Endothelial cell of umbilical vein (primary cell): Measurements from ENCODE around the gene CDK6. TPM values are rescaled to one million over a fixed set of nuclear protein-coding genes. Genes with fewer than 3 reads are reported as not detected.

Experiments
- BruUV-seq: library from RNA; stranded (reverse); fragments of 400-500 nt; replicated peaks from 2 replicates; lab custom pipeline; 2021; lab: Mats Ljungman, UMichigan
- CTCF ChIA-PET: fragments of 300-600, 350-600 bp; sonication (Branson Sonifier 250); formaldehyde crosslinking; loops from one replicate; lab custom pipeline; 2021; ENCODE audit warnings: antibody characterized with exemption, inconsistent platforms; lab: Charles Lee
- POLR2A ChIA-PET: fragments of 300-600, 350-600 bp; sonication (Branson Sonifier 250); formaldehyde crosslinking; loops from one replicate; lab custom pipeline; 2021; ENCODE audit warnings: antibody characterized with exemption, inconsistent platforms; lab: Charles Lee
- DNase-seq: peaks from one replicate; pipeline ENCODE4 v3.0.0-alpha.2; 2011; ENCODE audit warnings: low read depth, low spot score
- FAIRE-seq: peaks from 2 replicates; lab custom pipeline; 2011; peaks lifted over from hg19 to GRCh38; lab: Jason Lieb, UNC
- H2AFZ ChIP-seq: 2 replicates; pipeline ENCODE4 v1.6.0; 2012; ENCODE audit warnings: low read depth, low read length, control low read depth, inconsistent platforms
- H3K27ac ChIP-seq: 2 replicates; pipeline ENCODE4 v1.5.1; 2011; ENCODE audit warnings: low read depth, mild to moderate bottlenecking, control low read depth, low read length, moderate library complexity; ENCODE audit not compliant: insufficient read depth
- H3K27me3 ChIP-seq, 2 experiments: 2 replicates each; pipeline versions ENCODE4 v1.6.0 to v1.6.1; 2011; ENCODE audit warnings: low read length in 2 of 2, mixed read lengths in 1 of 2; ENCODE audit not compliant: control insufficient read depth in 2 of 2, insufficient read depth in 2 of 2
- H3K36me3 ChIP-seq, 2 experiments: 2 replicates in 1 of 2; 3 replicates in 1 of 2; pipeline ENCODE4 v1.5.1; 2011; ENCODE audit warnings: low read length in 2 of 2, mild to moderate bottlenecking in 1 of 2, moderate library complexity in 1 of 2; ENCODE audit not compliant: control insufficient read depth in 2 of 2, insufficient read depth in 2 of 2; ENCODE audit errors: extremely low read depth in 1 of 2
- H3K4me1 ChIP-seq: 3 replicates; pipeline ENCODE4 v1.5.1; 2011; ENCODE audit warnings: mild to moderate bottlenecking, low read length; ENCODE audit not compliant: control insufficient read depth, insufficient read depth; ENCODE audit errors: extremely low read depth
- H3K4me2 ChIP-seq: 2 replicates; pipeline ENCODE4 v1.6.1; 2011; ENCODE audit warnings: low read length, control low read depth, mixed read lengths; ENCODE audit not compliant: insufficient read depth
- H3K4me3 ChIP-seq, 3 experiments: fragments of 200-600 bp in 1 of 3; sonication (generic), shearing (Covaris generic) in 1 of 3; replicated peaks in 1 of 3; 2 replicates each; pipeline ENCODE4 v1.5.1; 2011 to 2016; ENCODE audit warnings: control low read depth in 3 of 3, low read length in 3 of 3, mild to moderate bottlenecking in 2 of 3, inconsistent platforms in 1 of 3, low read depth in 1 of 3, moderate library complexity in 1 of 3; ENCODE audit not compliant: insufficient read depth in 1 of 3
- H3K79me2 ChIP-seq: 2 replicates; pipeline ENCODE4 v1.6.0; 2012; ENCODE audit warnings: low read length, inconsistent platforms; ENCODE audit not compliant: control insufficient read depth, insufficient read depth
- H3K9ac ChIP-seq: replicated peaks from 2 replicates; pipeline ENCODE3; 2011; ENCODE audit warnings: low read length, control low read depth; ENCODE audit not compliant: insufficient read depth; ENCODE audit errors: extremely low read depth
- H3K9me1 ChIP-seq: replicated peaks from 3 replicates; pipeline ENCODE4 v1.6.0; 2011; ENCODE audit warnings: mild to moderate bottlenecking, low read length; ENCODE audit not compliant: control insufficient read depth, insufficient read depth; ENCODE audit errors: extremely low read depth
- H3K9me3 ChIP-seq: replicated peaks from 2 replicates; pipeline ENCODE4 v1.5.1; 2012; ENCODE audit warnings: low read length, inconsistent platforms; ENCODE audit not compliant: control insufficient read depth, insufficient read depth
- H4K20me1 ChIP-seq: replicated peaks from 2 replicates; pipeline ENCODE3; 2011; ENCODE audit warnings: mild to moderate bottlenecking, low read length; ENCODE audit not compliant: control insufficient read depth, insufficient read depth; ENCODE audit errors: extremely low read depth
- EZH2 ChIP-seq: IDR thresholded peaks from 2 replicates; pipeline ENCODE4 v1.6.1; 2012; ENCODE audit warnings: borderline replicate concordance, low read depth, mild to moderate bottlenecking, moderate library complexity, low read length, inconsistent platforms; ENCODE audit not compliant: severe bottlenecking
- FOS ChIP-seq: IDR thresholded peaks from 2 replicates; pipeline ENCODE4 v1.6.1; 2011; ENCODE audit warnings: mild to moderate bottlenecking, low read length, moderate library complexity, borderline replicate concordance; ENCODE audit not compliant: insufficient read depth
- GATA2 ChIP-seq: IDR thresholded peaks from 2 replicates; pipeline ENCODE4 v1.7.0; 2011; ENCODE audit warnings: low read depth, mild to moderate bottlenecking, moderate library complexity, mixed read lengths, low read length; ENCODE audit not compliant: insufficient read length, insufficient read depth
- JUN ChIP-seq: IDR thresholded peaks from 2 replicates; pipeline ENCODE4 v1.6.1; 2011; ENCODE audit warnings: borderline replicate concordance, low read depth; ENCODE audit not compliant: insufficient read length, insufficient read depth
- MYC ChIP-seq: IDR thresholded peaks from one replicate; pipeline ENCODE4 v1.6.1; 2011; ENCODE audit warnings: mild to moderate bottlenecking, low read depth, low read length
- POLR2AphosphoS5 ChIP-seq: IDR thresholded peaks from 2 replicates; pipeline ENCODE4 v1.6.1; 2012; ENCODE audit warnings: low read depth, mild to moderate bottlenecking, control low read depth, low read length, moderate library complexity; ENCODE audit not compliant: insufficient read depth
- dilution Hi-C: fragments of 300-500 bp; cut with MboI; formaldehyde crosslinking; loops from one replicate; pipeline ENCODE4 v1.15.0; 2019; ENCODE audit warnings: low sequenced_read_pairs; ENCODE audit not compliant: extremely low pct_ligation_motif_present
- intact Hi-C: fragments of 100-400 bp; cut with micrococcal nuclease; formaldehyde crosslinking; loops from one replicate; pipeline ENCODE4 v1.10.0; 2022
- polyA plus RNA-seq, 4 experiments: library from polyadenylated mRNA; depleted of rRNA in 3 of 4; stranded (reverse) in 3 of 4; unstranded in 1 of 4; fragments of >200 nt; gene quantifications; 2 replicates each; pipeline versions ENCODE4 v1.2.1 to v1.2.3, GENCODE V29; 2011 to 2012; ENCODE audit warnings: missing spikeins in 1 of 4
- total RNA-seq: library from RNA; stranded (reverse); gene quantifications from 2 replicates; pipeline ENCODE4 v1.2.3, GENCODE V29; 2021
- TF ChIP-seq, protein P1 (sequence below), 2 donors: IDR thresholded peaks; 1 replicate in 1 of 2; 2 replicates in 1 of 2; pipeline ENCODE4 v1.5.1; 2011; ENCODE audit warnings: low read length in 2 of 2, mild to moderate bottlenecking in 2 of 2, moderate library complexity in 2 of 2, control low read depth in 1 of 2, inconsistent platforms in 1 of 2, low read depth in 1 of 2; ENCODE audit not compliant: insufficient read depth in 1 of 2; ENCODE audit errors: extremely low read depth in 1 of 2

The CDK6 gene
- total and polyA plus RNA-seq, 2 donors (not counting 3 experiments of a cell fraction or from before 2014, with no cell fraction given), result 6.0 to 28.2 TPM

DNA sequence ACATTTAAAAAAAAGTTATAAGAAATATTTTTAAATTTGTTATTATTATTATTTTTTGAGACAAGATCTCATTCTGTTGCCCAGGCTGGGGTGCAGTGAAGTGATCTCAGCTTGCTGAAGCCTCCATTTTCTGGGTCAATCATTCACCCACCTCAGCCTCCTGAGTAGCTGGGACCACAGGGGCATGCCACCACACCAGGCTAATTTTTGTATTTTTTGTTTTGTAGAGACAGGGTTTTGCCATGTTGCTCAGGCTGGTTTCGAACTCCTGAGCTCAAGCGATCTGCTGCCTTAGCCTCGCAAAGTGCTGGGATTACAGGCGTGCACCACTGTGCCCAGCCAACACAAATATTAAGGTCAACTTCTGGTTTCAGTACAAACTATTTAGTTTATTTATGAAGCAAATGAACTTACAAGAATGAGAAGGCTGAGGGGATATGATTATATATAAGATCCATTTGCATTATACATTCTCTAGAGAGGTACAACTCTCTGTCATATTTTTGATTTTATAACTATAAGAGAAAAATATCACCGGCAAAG lies 200.3 kb downstream of the CDK6 start:
- H2AFZ ChIP-seq, result no peak overlapping the region
- dilution Hi-C loops (no loop called here), intact Hi-C loops (loop anchor here (10.0 kb wide), 2 partner anchors 509 to 1309 kb away; partner anchors contain the start of gene SAMD9L)
- CTCF ChIA-PET, result no interaction called here
- peak; percentile 19 for DNase-seq
- FAIRE-seq, result no peak
- BruUV-seq, result no TSS peak
- H3K4me1 ChIP-seq, result peaks cover 50% of the 10 kb centered on the region
- no peak overlapping the region for H3K4me2 ChIP-seq
- no peaks in the 10 kb centered on the region for H3K36me3 ChIP-seq
- peaks cover 2% of the 10 kb centered on the region for H3K79me2 ChIP-seq
- no peak overlapping the region for H3K9ac ChIP-seq
- H3K27ac ChIP-seq, result peak overlapping the region; percentile 99
- H3K27me3 ChIP-seq, result no peaks in the 10 kb centered on the region
- no peaks in the 10 kb centered on the region for H3K9me3 ChIP-seq
- TF ChIP-seq MYC (no peak), GATA2 (no peak)
- TF ChIP-seq, protein P1, sequence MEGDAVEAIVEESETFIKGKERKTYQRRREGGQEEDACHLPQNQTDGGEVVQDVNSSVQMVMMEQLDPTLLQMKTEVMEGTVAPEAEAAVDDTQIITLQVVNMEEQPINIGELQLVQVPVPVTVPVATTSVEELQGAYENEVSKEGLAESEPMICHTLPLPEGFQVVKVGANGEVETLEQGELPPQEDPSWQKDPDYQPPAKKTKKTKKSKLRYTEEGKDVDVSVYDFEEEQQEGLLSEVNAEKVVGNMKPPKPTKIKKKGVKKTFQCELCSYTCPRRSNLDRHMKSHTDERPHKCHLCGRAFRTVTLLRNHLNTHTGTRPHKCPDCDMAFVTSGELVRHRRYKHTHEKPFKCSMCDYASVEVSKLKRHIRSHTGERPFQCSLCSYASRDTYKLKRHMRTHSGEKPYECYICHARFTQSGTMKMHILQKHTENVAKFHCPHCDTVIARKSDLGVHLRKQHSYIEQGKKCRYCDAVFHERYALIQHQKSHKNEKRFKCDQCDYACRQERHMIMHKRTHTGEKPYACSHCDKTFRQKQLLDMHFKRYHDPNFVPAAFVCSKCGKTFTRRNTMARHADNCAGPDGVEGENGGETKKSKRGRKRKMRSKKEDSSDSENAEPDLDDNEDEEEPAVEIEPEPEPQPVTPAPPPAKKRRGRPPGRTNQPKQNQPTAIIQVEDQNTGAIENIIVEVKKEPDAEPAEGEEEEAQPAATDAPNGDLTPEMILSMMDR (IDR thresholded peaks at IDR 0.05; ENCODE audit: extremely low read depth in 1 of 2, insufficient read depth in 1 of 2, low read depth in 1 of 2, low read length in 2 of 2), result no peak
- POLR2A ChIA-PET, result interaction anchor here (0.6 kb wide), 1 partner anchor 201 kb away, joined by 6 read pairs; the partner anchor contains the start of gene CDK6
- H4K20me1 ChIP-seq, result no peaks in the 10 kb centered on the region
- H3K9me1 ChIP-seq, result no peaks in the 10 kb centered on the region
- H3K4me3 ChIP-seq, result no peak overlapping the region

DNA sequence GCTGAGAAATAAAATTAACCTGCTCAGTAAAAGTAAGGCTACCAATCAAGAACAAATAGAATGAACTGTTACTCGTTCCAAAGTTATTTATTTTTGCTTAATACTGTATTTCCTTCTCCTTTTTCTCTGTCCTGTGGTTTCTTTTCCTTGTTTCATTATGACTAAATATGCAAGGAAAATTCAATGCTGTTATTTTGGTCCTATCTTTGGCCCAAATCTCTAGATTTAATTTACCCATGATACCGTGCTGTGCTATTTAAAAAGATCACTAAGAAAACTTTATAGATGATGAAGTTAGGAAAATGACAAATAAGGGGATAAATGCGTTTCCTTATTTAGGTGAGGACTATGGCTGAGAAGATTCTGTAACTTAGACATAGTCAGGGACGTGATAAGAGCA lies 200.8 kb downstream of the CDK6 start:
- no peaks in the 10 kb centered on the region for H3K36me3 ChIP-seq
- no TSS peak for BruUV-seq
- H2AFZ ChIP-seq, result no peak overlapping the region
- no peaks in the 10 kb centered on the region for H4K20me1 ChIP-seq
- TF ChIP-seq, protein P1 (IDR thresholded peaks at IDR 0.05; ENCODE audit: extremely low read depth in 1 of 2, insufficient read depth in 1 of 2, low read depth in 1 of 2, low read length in 2 of 2), result no peak
- no peak for TF ChIP-seq MYC
- TF ChIP-seq GATA2, result no peak
- TF ChIP-seq FOS, result no peak
- no peak for TF ChIP-seq EZH2
- TF ChIP-seq POLR2AphosphoS5, result no peak
- no peak for TF ChIP-seq JUN
- peaks cover 50% of the 10 kb centered on the region for H3K4me1 ChIP-seq
- ChIA-PET POLR2A (interaction anchor here (0.6 kb wide), 1 partner anchor 201 kb away, joined by 6 read pairs; the partner anchor contains the start of gene CDK6), CTCF (interaction anchor here (0.9 to 3.3 kb wide), 3 partner anchors 9 to 197 kb away, joined by 4 to 28 read pairs (median 5); no protein-coding TSS in a partner anchor)
- H3K4me2 ChIP-seq, result peak overlapping the region; percentile 76
- H3K79me2 ChIP-seq, result peaks cover 2% of the 10 kb centered on the region
- H3K9me1 ChIP-seq, result no peaks in the 10 kb centered on the region
- dilution Hi-C loops, result no loop called here
- H3K27ac ChIP-seq, result peak overlapping the region; percentile 99
- H3K9ac ChIP-seq, result peak overlapping the region; percentile 85
- no peaks in the 10 kb centered on the region for H3K27me3 ChIP-seq
- no peak for DNase-seq
- intact Hi-C loops, result loop anchor here (10.0 kb wide), 2 partner anchors 509 to 1309 kb away; partner anchors contain the start of gene SAMD9L
- no peaks in the 10 kb centered on the region for H3K9me3 ChIP-seq
- H3K4me3 ChIP-seq, result no peak overlapping the region
- no peak for FAIRE-seq
